Ishikawa (cell line): ENCODE results near the gene C19orf47.

ENCODE experiments used
- EP300 ChIP-seq: IDR thresholded peaks from 2 replicates; pipeline ENCODE4 v1.6.1; 2012; ENCODE audit warnings: borderline replicate concordance
- FOXM1 ChIP-seq: IDR thresholded peaks from 2 replicates; pipeline ENCODE4 v1.6.1; 2012; ENCODE audit warnings: low read depth, borderline replicate concordance
- NFIC ChIP-seq: IDR thresholded peaks from 2 replicates; pipeline ENCODE4 v1.6.1; 2012
- RAD21 ChIP-seq: IDR thresholded peaks from 2 replicates; pipeline ENCODE4 v1.6.1; 2012; ENCODE audit warnings: low read depth
- TAF1 ChIP-seq: IDR thresholded peaks from 2 replicates; pipeline ENCODE4 v1.6.1; 2012; ENCODE audit warnings: low read depth, mild to moderate bottlenecking
- TCF12 ChIP-seq: IDR thresholded peaks from 2 replicates; pipeline ENCODE4 v1.6.1; 2012; ENCODE audit warnings: low read depth
- USF1 ChIP-seq: IDR thresholded peaks from 2 replicates; pipeline ENCODE4 v1.6.1; 2012
- YY1 ChIP-seq: IDR thresholded peaks from 2 replicates; pipeline ENCODE4 v1.6.1; 2012; ENCODE audit warnings: low read depth
- ZBTB7A ChIP-seq: IDR thresholded peaks from 2 replicates; pipeline ENCODE4 v1.6.1; 2012; ENCODE audit warnings: low read depth

- TF ChIP-seq USF1 = no peak
- no peak for TF ChIP-seq FOXM1
- no peak for TF ChIP-seq TCF12
- no peak for TF ChIP-seq EP300
- TF ChIP-seq YY1 = no peak
- no peak for TF ChIP-seq ZBTB7A
- no peak for TF ChIP-seq RAD21
- no peak for TF ChIP-seq TAF1
- no peak for TF ChIP-seq NFIC
These were observed 30.9 kb downstream of the C19orf47 start for GRCh38 chr19:40317338-40317737.
